Psoas muscle (tissue), 8 donors: ENCODE data around the gene GOSR1. TPM values are rescaled to one million over a fixed set of nuclear protein-coding genes. Genes with fewer than 3 reads are reported as not detected.

Source experiments
- ATAC-seq, 4 donors: fragments of 200-7000 bp; cut with Tn5 transposase; one replicate each; pipeline ENCODE4 v1.9.1; 2020; ENCODE audit warnings: moderate library complexity in 3 of 4, mild to moderate bottlenecking in 2 of 4
- DNase-seq, 2 donors: peaks; one replicate each; pipeline ENCODE4 v3.0.0-alpha.2; 2020
- H3K27ac ChIP-seq: fragments of 200-600 bp; one replicate; pipeline ENCODE4 v1.8.0; 2022
- H3K27me3 ChIP-seq, 3 donors: fragments of 200-600 bp in 1 of 3; one replicate each; pipeline versions ENCODE4 v1.6.1 to v1.8.0; 2013 to 2022; ENCODE audit warnings: low read length in 2 of 3, mild to moderate bottlenecking in 2 of 3, moderate library complexity in 1 of 3; ENCODE audit not compliant: insufficient read depth in 3 of 3
- H3K36me3 ChIP-seq, 2 donors: fragments of 200-600 bp in 1 of 2; one replicate each; pipeline versions ENCODE4 v1.6.1 to v1.8.0; 2013 to 2022; ENCODE audit warnings: low read depth in 1 of 2, mild to moderate bottlenecking in 1 of 2, moderate library complexity in 1 of 2; ENCODE audit not compliant: insufficient read depth in 1 of 2
- H3K4me1 ChIP-seq: fragments of 200-600 bp; one replicate; pipeline ENCODE4 v1.8.0; 2022
- H3K4me3 ChIP-seq: fragments of 200-600 bp; one replicate; pipeline ENCODE4 v1.8.0; 2022; ENCODE audit warnings: mild to moderate bottlenecking
- H3K9me3 ChIP-seq: fragments of 200-600 bp; one replicate; pipeline ENCODE4 v1.8.0; 2022
- WGBS, 3 donors: extraction: QIAGEN DNeasy Blood & Tissue Kit; methylation state at CpG; one replicate each; pipeline versions ENCODE4 v1.1.6 to v1.1.7; 2013; 5-methylcytosine and 5-hydroxymethylcytosine counted together
- intact Hi-C, 2 donors: fragments of 100-400 bp; cut with DNase I; formaldehyde crosslinking; loops; one replicate each; pipeline versions ENCODE4 v1.11.0 to v1.14.2; 2022
- long read RNA-seq, 2 donors: library from polyadenylated mRNA; unstranded; transcript quantifications; one replicate each; pipeline ENCODE4 v2.0.0, GENCODE V29; 2021
- polyA plus RNA-seq, 3 donors: library from polyadenylated mRNA; stranded (reverse); fragments of 200-250 nt; gene quantifications; one replicate each; pipeline ENCODE4 v1.2.3, GENCODE V29; 2013
- total RNA-seq, 4 donors: library from RNA; stranded (reverse); fragmentation: NEBNext Ultra II Directional in 2 of 4; extraction: Animal tissue kit (Norgen Biotek cat#: 25700) in 2 of 4; gene quantifications; one replicate each; pipeline versions ENCODE4 v1.2.1 to v1.2.4, GENCODE V29; 2021 to 2023
- TF ChIP-seq, protein P1 (sequence below): fragments of 200-600 bp; IDR thresholded peaks from one replicate; pipeline ENCODE4 v1.8.0; 2022; ENCODE audit warnings: antibody characterized with exemption
- donor health status: healthy with polysubstance abuse.
- donor health status: DM: no; HTN: no; CAD: no; lungs with moderate emphysema.
- donor health status: Bipolar disorder and iron deficiency.
- donor health status: healthy.
- donor health status: DM: yes; HTN: yes; CAD: no.
- donor health status: DM: no; HTN: no; CAD: no.
- donor health status: DM: no; HTN: no; CAD: no.
- donor health status: DM: yes; HTN: yes; CAD: no.

The GOSR1 gene
- total RNA-seq (10 to 100 TPM; 26.8 to 38.2 (median 27.2) TPM), polyA plus RNA-seq (10 to 100 TPM in 2 of 3 donors, 1 to 10 TPM in 1; 10.0 to 20.4 (median 13.9) TPM)
- long read RNA-seq, donor 1, full-length matches to known transcripts, result 4 of 19 reads
- long read RNA-seq, donor 1, partial matches to known transcripts, result 0 of 19 reads
- long read RNA-seq, donor 1, other reads (novel, unspliced or antisense), result 15 of 19 reads
- long read RNA-seq, donor 2, full-length matches to known transcripts, result 26 of 84 reads
- long read RNA-seq, donor 2, partial matches to known transcripts, result 1 of 84 reads
- long read RNA-seq, donor 2, other reads (novel, unspliced or antisense), result 57 of 84 reads

DNA sequence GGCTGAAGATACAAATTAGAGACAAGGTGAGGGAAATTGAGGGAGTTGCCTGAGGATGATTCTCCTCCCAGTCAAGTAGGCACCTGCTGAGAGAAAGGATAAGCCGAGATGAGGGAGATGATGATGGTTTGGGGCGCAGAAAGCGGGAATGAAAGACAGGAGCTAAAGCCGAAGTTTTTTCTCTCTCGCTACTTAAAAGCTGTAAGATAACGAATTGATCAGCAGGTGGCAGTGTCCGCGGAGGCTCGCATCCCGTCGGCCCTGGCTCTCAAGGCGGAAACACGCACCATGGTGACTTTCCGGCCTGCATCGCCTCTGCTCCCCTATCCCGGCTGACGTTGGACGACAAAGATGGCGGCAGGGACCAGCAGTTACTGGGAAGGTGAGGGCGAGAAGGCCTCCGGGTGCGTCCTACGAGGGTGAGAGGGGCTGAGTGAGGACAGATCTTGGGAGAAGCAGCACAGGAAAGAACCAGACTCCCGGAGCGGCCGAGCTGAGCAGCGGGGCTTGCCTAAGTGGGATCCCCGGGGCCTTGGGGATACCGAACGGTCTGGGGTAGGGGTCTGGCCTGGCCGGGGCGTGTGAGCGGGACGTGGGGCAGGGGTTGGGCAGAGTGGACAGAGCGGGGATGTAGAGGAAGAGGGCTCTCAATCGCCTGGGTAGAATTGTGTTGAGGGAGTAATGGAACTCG is at the start of gene GOSR1:
GOSR1 (plus strand) TSS at position 326 of the 691 bp plus-strand sequence; CDS start at position 352, 26 bp downstream.
- H3K27me3 ChIP-seq, result peaks cover 0 to 2% (median 0%) of the 10 kb centered on the region in 3 donors
- TF ChIP-seq, protein P1, sequence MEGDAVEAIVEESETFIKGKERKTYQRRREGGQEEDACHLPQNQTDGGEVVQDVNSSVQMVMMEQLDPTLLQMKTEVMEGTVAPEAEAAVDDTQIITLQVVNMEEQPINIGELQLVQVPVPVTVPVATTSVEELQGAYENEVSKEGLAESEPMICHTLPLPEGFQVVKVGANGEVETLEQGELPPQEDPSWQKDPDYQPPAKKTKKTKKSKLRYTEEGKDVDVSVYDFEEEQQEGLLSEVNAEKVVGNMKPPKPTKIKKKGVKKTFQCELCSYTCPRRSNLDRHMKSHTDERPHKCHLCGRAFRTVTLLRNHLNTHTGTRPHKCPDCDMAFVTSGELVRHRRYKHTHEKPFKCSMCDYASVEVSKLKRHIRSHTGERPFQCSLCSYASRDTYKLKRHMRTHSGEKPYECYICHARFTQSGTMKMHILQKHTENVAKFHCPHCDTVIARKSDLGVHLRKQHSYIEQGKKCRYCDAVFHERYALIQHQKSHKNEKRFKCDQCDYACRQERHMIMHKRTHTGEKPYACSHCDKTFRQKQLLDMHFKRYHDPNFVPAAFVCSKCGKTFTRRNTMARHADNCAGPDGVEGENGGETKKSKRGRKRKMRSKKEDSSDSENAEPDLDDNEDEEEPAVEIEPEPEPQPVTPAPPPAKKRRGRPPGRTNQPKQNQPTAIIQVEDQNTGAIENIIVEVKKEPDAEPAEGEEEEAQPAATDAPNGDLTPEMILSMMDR, result peak; percentile 75
- ATAC-seq (peak; percentile 99 to 100 (median 100)), DNase-seq (peak; percentile 93 to 96)
- peak within 1 kb of the TSS; percentile 94 for H3K27ac ChIP-seq
- H3K4me1 ChIP-seq, result peaks cover 22% of the 10 kb centered on the region
- intact Hi-C loops, result loop anchor here in 1 of 2 donors (2.0 kb wide), 1 partner anchor 124 kb away; no protein-coding TSS in a partner anchor
- 0 to 1% (median 1%) methylated on average over 37 of the region's 37 CpGs for WGBS, 3 donors
- H3K36me3 ChIP-seq, result peaks cover 0 to 34% of the 10 kb centered on the region in 2 donors
- peak within 1 kb of the TSS; percentile 75 for H3K4me3 ChIP-seq
- H3K9me3 ChIP-seq, result no peaks in the 10 kb centered on the region

DNA sequence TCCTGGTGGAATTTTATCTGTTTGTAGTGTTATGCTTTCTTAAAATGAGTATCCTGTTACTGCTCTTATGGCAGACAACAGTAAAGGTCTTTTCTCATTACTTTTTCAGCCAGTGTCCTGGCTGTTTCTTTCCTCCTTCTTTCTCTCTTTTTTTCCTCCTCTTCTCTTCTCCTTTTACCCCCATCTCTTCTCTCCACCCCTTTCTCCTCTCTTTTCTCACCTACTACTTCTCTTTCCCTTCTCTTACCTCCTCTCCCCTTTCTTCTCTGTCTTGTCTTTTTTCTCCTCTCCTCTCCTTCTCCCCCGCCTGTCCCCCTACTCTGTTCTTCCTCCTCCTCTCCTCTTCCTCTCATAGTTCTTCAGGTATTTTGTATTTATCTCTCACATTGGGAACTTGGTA is 49.6 kb upstream of the GOSR1 start:
- WGBS, 3 donors, result 90 to 100% (median 98%) methylated on average over 1 of the region's 1 CpG
- Histone ChIP-seq H3K27me3 (no peaks in the 10 kb centered on the region), H3K36me3 (peaks cover 2 to 67% of the 10 kb centered on the region in 2 donors), H3K27ac (no peak overlapping the region), H3K4me3 (no peak overlapping the region), H3K4me1 (no peaks in the 10 kb centered on the region), H3K9me3 (no peaks in the 10 kb centered on the region)
- ATAC-seq (no peak), DNase-seq (no peak)
- TF ChIP-seq, protein P1, result no peak
- intact Hi-C loops, result no loop called here

DNA sequence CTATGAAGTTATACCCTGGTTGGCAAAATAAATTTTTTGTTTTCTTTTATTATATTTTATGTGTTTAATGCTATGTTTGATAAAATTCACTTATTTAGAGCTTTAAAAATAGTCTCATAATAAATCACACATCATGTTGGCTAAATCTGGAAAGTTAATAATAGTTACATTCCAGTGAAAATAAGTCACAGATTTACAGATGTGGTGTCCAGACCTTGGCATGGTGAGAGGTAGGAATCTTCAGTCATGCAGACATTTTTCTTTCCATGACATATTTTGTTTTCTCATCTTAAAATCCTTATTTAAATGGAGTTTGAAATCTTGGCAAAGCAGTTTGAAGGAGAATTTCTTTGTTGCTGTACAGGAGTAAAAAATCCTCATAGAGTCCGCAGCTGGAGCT is 48.1 kb upstream of the GOSR1 start:
- no peak overlapping the region for H3K4me3 ChIP-seq
- ATAC-seq, result no peak

DNA sequence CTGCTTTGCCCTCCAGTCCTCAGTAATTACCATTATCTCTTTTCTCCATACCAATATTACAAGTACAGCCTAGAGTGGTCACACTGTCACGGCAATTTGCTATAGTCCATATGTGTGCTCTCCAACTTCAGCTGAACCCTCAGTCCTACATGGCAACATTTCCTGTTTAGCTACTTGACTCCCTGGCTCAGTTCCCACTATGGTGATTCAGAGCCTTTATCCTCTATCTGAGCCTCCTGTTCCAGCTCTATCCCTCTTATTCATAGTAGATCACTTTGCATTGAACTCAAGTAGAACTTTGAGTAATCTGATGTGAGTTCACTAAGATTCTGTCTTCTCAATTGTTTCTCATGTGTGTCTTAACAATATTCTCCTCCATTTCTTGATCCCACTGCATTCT is 43.7 kb upstream of the GOSR1 start:
- Histone ChIP-seq H3K36me3 (peaks cover 0 to 30% of the 10 kb centered on the region in 2 donors), H3K27me3 (no peaks in the 10 kb centered on the region), H3K27ac (peak overlapping the region; percentile 14), H3K9me3 (no peaks in the 10 kb centered on the region), H3K4me3 (no peak overlapping the region), H3K4me1 (peaks cover 4% of the 10 kb centered on the region)
- DNase-seq (no peak), ATAC-seq (peak; percentile 72 to 97 (median 90))
- TF ChIP-seq, protein P1, result no peak
- intact Hi-C loops, result loop anchor here in 1 of 2 donors (2.0 kb wide), 1 partner anchor 23 kb away; no protein-coding TSS in a partner anchor
- 69 to 85% (median 73%) methylated on average over 1 of the region's 1 CpG for WGBS, 3 donors

More for the DNA sequence above, 48.1 kb upstream of the GOSR1 start:
- Histone ChIP-seq H3K4me1 (peaks cover 4% of the 10 kb centered on the region), H3K9me3 (no peaks in the 10 kb centered on the region), H3K27ac (no peak overlapping the region), H3K36me3 (peaks cover 0 to 56% of the 10 kb centered on the region in 2 donors), H3K27me3 (no peaks in the 10 kb centered on the region)
- 72 to 78% (median 73%) methylated on average over 1 of the region's 1 CpG for whole genome bisulfite sequencing, 3 donors
- intact Hi-C loops, result no loop called here
- TF ChIP-seq, protein P1, result no peak
- DNase-seq, result no peak
